ENCODE measurements around the gene CETP. TPM values are rescaled to one million over a fixed set of nuclear protein-coding genes. Genes with fewer than 3 reads are reported as not detected.

The CETP gene
- total RNA-seq, 4 donors from 2014 or later = 0.72 to 1.7 TPM; not detected in 2

GRCh38 chr16:56975714-56976113 is 14.0 kb downstream of the CETP start:
- Histone ChIP-seq H3K4me1 (no peaks in the 10 kb centered on the region), H3K27me3 (no peaks in the 10 kb centered on the region), H3K4me3 (no peak overlapping the region), H3K36me3 (no peaks in the 10 kb centered on the region), H3K27ac (no peak overlapping the region), H3K9me3 (no peaks in the 10 kb centered on the region)
- TF ChIP-seq CTCF (IDR thresholded peaks at IDR 0.05) = no peak
- TF ChIP-seq POLR2A (IDR thresholded peaks at IDR 0.05) = no peak
- no peak for TF ChIP-seq EP300 (IDR thresholded peaks at IDR 0.05)
- TF ChIP-seq POLR2AphosphoS5 (IDR thresholded peaks at IDR 0.05) = no peak
- no peak for DNase-seq (ENCODE audit: low spot score in 2 of 2)
- 90% methylated on average over 10 of the region's 10 CpGs for WGBS

GRCh38 chr16:56977216-56977615 is 15.5 kb downstream of the CETP start:
- TF ChIP-seq EP300 (IDR thresholded peaks at IDR 0.05) (no peak), POLR2AphosphoS5 (IDR thresholded peaks at IDR 0.05) (no peak), CTCF (IDR thresholded peaks at IDR 0.05) (no peak), POLR2A (IDR thresholded peaks at IDR 0.05) (no peak)
- Histone ChIP-seq H3K27me3 (no peaks in the 10 kb centered on the region), H3K36me3 (no peaks in the 10 kb centered on the region), H3K4me1 (no peaks in the 10 kb centered on the region), H3K9me3 (no peaks in the 10 kb centered on the region), H3K27ac (no peak overlapping the region), H3K4me3 (no peak overlapping the region)
- no peak for DNase-seq (ENCODE audit: low spot score in 2 of 2)
- WGBS = 77% methylated on average over 6 of the region's 6 CpGs

- Histone ChIP-seq H3K4me1 (no peaks in the 10 kb centered on the region), H3K36me3 (no peaks in the 10 kb centered on the region), H3K27me3 (no peaks in the 10 kb centered on the region), H3K27ac (no peak overlapping the region), H3K4me3 (no peak overlapping the region), H3K9me3 (no peaks in the 10 kb centered on the region)
- WGBS = 90% methylated on average over 11 of the region's 11 CpGs
- no peak for DNase-seq (ENCODE audit: low spot score in 2 of 2)
- TF ChIP-seq POLR2AphosphoS5 (IDR thresholded peaks at IDR 0.05) (no peak), CTCF (IDR thresholded peaks at IDR 0.05) (no peak), POLR2A (IDR thresholded peaks at IDR 0.05) (no peak), EP300 (IDR thresholded peaks at IDR 0.05) (no peak)
Observed at GRCh38 chr16:56977823-56978430, 16.2 kb downstream of the CETP start.

GRCh38 chr16:56980201-56980535 is 18.4 kb downstream of the CETP start:
- H3K36me3 ChIP-seq = no peaks in the 10 kb centered on the region
- DNase-seq (ENCODE audit: low spot score in 2 of 2) = no peak
- WGBS = 93% methylated on average over 4 of the region's 4 CpGs
- H3K4me3 ChIP-seq = no peak overlapping the region
- H3K27ac ChIP-seq = no peak overlapping the region
- no peak for TF ChIP-seq POLR2AphosphoS5 (IDR thresholded peaks at IDR 0.05)
- TF ChIP-seq EP300 (IDR thresholded peaks at IDR 0.05) = no peak
- no peaks in the 10 kb centered on the region for H3K9me3 ChIP-seq
- H3K27me3 ChIP-seq = no peaks in the 10 kb centered on the region
- H3K4me1 ChIP-seq = peaks cover 8% of the 10 kb centered on the region

GRCh38 chr16:56980792-56981724 is 19.3 kb downstream of the CETP start:
- H3K9me3 ChIP-seq = no peaks in the 10 kb centered on the region
- TF ChIP-seq POLR2AphosphoS5 (IDR thresholded peaks at IDR 0.05) (no peak), CTCF (IDR thresholded peaks at IDR 0.05) (no peak), POLR2A (IDR thresholded peaks at IDR 0.05) (no peak)
- 79% methylated on average over 12 of the region's 16 CpGs for WGBS
- H3K36me3 ChIP-seq = no peaks in the 10 kb centered on the region
- no peak overlapping the region for H3K4me3 ChIP-seq
- peaks cover 16% of the 10 kb centered on the region for H3K4me1 ChIP-seq
- H3K27me3 ChIP-seq = no peaks in the 10 kb centered on the region
- no peak overlapping the region for H3K27ac ChIP-seq
- DNase-seq (ENCODE audit: low spot score in 2 of 2) = no peak

Measured in suprapubic skin (tissue), 4 donors.